GM19023 (cell line): ENCODE results near the gene MTMR11.

ENCODE experiments used
- ATAC-seq: cut with Tn5 transposase; IDR thresholded peaks from one replicate; pipeline ENCODE4 v1.9.1; 2021; ENCODE audit warnings: mild to moderate bottlenecking, moderate library complexity; ENCODE audit not compliant: unreplicated experiment

MTMR11 gene

DNA sequence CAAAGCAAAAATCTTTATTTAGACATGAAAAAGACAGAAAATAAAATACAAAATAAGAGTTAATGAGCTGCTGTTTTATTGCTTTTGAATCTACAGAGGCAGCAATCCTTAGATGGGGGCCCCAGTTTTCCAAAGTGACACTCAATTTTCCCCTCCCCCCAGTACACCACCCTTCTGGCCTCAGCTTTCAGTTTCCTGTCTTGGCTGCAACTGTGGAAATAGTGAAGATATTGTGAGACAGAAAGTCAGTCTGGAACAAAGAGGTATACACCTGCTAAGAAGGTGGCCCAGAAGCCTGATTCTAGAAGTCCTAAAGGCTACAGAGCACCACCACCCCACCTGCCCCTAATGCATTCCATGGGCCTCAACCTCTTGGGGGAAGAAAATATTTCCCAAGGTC is 1.1 kb upstream of the MTMR11 start:
- ATAC-seq, result no peak

DNA sequence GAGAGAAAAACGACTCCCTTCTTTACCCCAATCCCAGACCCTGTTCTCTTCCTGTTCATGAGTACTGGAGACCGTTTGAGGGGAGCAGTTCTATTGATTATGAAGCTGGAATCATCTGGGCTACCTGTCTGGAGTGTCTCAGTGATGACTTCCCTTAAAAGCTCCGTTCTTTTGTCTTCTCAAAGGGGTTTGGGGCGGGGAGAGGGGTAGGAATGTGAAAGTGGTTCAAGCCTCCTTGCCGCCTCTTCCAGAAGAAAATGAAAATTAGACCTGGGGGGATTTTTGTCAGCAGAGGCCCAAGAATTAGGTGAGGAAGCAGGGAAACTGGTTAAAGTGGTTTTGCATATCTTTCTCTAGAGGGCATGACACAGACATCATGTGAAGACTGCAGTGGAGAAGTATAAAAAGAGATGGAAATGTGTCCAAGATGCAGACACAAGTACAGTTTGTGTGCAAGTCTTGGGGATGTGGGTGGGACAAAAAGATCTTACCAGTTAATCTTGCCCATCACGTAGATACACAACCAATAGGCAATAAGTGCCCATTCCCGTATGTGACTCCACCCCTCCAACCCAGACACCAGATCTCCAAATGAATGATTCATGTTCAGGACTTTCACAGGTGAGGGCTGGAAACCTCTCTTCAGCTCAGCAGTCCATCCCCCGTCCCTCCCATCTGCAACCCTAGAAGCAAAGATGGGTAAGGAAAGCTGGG is 470 bp upstream of the MTMR11 start:
- no peak for ATAC-seq

- ATAC-seq, result no peak
Observed at GRCh38 chr1:149934356-149934755, 2.3 kb downstream of the MTMR11 start.

DNA sequence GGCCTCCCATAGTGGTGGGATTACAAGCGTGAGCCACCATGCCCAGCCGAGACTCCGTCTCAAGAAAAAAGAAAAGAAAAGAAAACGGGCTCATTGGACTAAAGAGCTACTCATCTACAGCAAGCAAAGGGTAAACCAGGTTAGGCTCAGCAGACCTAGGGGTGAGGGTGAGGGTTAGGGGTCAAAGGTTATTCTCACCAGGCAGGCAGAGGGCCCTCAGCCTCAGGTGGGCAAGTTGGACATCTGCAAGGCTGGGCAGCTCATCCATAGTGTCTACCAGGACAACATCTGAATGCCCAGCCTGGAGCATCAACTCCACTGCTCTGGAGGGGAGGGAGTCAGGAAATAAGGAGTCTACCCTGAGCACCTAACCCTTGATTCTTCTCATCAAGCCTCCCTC is 3.5 kb downstream of the MTMR11 start:
- no peak for ATAC-seq

DNA sequence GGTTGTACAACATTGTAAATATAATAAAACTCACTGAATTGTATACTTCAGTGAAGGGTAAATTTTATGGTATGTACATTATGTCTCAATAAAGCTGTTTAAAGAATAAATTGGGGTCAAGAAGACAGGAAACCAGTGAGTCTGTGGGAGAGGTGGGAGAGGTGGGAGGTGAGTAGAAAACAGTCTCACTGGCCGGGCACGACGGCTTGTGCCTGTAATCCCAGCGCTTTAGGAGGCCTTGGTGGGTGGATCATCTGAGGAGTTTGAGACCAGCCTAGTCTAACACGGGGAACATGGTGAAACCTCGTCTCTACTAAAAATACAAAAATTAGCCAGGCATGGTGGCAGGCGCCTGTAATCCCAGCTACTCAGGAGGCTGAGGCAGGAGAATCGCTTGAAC is 4.2 kb downstream of the MTMR11 start:
- ATAC-seq, result no peak

DNA sequence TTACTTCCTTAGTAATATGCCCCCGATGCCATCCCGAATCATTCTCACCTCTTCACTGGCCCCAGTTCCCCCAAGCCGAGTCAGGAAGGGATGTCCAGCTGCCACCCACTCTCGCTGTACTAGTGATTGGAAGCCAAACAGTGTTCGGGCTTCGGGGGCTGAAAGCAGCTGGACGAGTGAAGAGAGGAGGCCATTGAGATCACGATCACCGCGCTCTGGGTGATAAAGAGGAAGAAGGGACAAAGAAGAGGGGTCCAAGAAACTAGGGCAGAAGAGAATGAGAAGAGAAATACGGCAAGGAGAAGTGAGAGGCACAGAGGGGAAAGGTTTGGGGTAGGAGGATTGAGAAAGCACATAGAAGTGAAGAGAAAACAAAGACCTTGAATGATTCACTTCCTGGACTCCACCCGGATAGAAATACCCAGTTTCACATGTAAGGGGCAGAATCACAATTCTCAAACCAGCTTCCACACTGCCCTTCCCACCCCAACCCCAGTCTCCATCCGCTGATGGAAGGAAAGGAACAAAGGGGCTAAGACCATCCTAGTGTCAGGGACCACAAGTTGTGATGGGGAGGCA is 5.4 kb downstream of the MTMR11 start:
- ATAC-seq, result no peak

GRCh38 chr1:149929856-149930255 is 6.8 kb downstream of the MTMR11 start:
- no peak for ATAC-seq

- ATAC-seq, result no peak
Observed at GRCh38 chr1:149928401-149928724, 8.3 kb downstream of the MTMR11 start.

- ATAC-seq, result peak; percentile 94
Observed at GRCh38 chr1:149927563-149928400, 8.9 kb downstream of the MTMR11 start, which contains the start of gene SF3B4. SF3B4 (minus strand) TSS chr1:149927803; CDS start chr1:149927759, 44 bp downstream.

GRCh38 chr1:149927056-149927562 is 9.6 kb downstream of the MTMR11 start:
- no peak for ATAC-seq

GRCh38 chr1:149926296-149926695 is 10.4 kb downstream of the MTMR11 start:
- ATAC-seq, result no peak

GRCh38 chr1:149925751-149926150 is 10.9 kb downstream of the MTMR11 start:
- no peak for ATAC-seq

GRCh38 chr1:149925345-149925744 is 11.3 kb downstream of the MTMR11 start:
- ATAC-seq, result no peak

- ATAC-seq, result no peak
Observed at GRCh38 chr1:149923626-149924025, 13.1 kb downstream of the MTMR11 start.

DNA sequence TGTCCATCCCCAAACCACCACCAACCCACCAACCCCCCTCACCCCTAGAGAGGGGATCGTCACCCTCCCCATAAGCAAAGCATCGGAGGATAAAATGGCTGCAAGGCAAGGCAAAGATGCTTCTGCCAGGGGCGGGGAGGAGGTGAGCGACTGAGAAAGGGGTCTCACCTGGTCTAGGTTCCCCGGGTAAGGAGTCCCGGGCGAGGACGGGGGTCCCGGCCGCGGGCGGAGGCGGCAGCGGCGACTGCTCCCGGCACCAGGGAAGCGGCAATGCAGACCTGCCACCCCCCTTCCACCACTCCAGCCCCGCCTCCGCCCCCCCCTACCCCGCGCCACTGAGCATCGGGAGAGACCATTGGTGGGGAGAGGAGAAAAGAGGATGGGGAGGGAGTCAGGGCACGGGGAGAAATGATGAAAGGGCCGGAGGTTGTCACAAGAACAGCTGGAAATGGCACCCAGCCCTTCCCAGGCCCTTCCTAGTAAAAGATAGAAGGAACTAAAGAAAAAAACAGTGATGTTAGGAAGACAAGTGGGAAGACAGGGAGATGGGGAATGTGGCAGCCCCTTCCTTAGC is 19.0 kb downstream of the MTMR11 start, which contains the start of gene SV2A:
SV2A (minus strand) TSS at position 274 of the 574 bp plus-strand sequence. CDS start 4,004 bp downstream, outside the sequence.
- ATAC-seq, result no peak

DNA sequence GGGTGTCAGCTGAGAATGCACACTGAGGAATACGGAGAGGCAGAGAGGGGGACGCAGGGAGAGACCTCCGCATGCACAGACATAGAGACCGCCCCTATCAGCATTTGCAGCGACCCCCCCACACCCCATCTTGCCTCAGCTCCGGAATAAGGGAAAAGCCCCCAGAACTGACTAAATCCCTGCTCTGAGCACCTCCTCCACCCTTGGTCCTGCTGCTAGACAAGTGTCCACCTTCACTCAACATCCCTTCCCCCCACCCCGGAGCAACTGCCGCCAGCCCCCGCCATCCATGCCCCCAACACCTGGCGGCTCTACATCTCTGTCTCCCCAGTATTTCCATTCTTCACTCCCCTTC is 19.8 kb downstream of the MTMR11 start:
- no peak for ATAC-seq

- no peak for ATAC-seq
Observed at GRCh38 chr1:149916193-149916897, 20.3 kb downstream of the MTMR11 start.

- no peak for ATAC-seq
Observed at GRCh38 chr1:149915429-149916192, 21.1 kb downstream of the MTMR11 start.

GRCh38 chr1:149914545-149914944 is 22.1 kb downstream of the MTMR11 start:
- no peak for ATAC-seq

GRCh38 chr1:149906570-149907075 is 30.1 kb downstream of the MTMR11 start:
- ATAC-seq, result no peak
